Aorta (tissue), 5 donors: ENCODE measurements around the gene GJB4. TPM values are rescaled to one million over a fixed set of nuclear protein-coding genes. Genes with fewer than 3 reads are reported as not detected.

Experiments
- ATAC-seq: fragments of 200-7000 bp; cut with Tn5 transposase; one replicate; pipeline ENCODE4 v1.9.1; 2022; ENCODE audit warnings: moderate library complexity; ENCODE audit not compliant: low FRiP score
- DNase-seq, 2 donors: peaks; one replicate each; pipeline ENCODE4 v3.0.0-alpha.2; 2020
- H3K27ac ChIP-seq, 2 donors: one replicate each; pipeline ENCODE4 v1.5.1; 2013; ENCODE audit warnings: low read length in 2 of 2, mild to moderate bottlenecking in 2 of 2, moderate library complexity in 2 of 2, control low read depth in 1 of 2, inconsistent platforms in 1 of 2, low read depth in 1 of 2
- H3K27me3 ChIP-seq, 2 donors: one replicate each; pipeline ENCODE4 v1.6.1; 2013; ENCODE audit warnings: control low read depth in 1 of 2, low read length in 1 of 2, mild to moderate bottlenecking in 1 of 2, moderate library complexity in 1 of 2; ENCODE audit not compliant: insufficient read depth in 2 of 2, control insufficient read depth in 1 of 2
- H3K36me3 ChIP-seq, 2 donors: one replicate each; pipeline ENCODE4 v1.6.1; 2013; ENCODE audit warnings: control low read depth in 1 of 2, low read length in 1 of 2, mild to moderate bottlenecking in 1 of 2; ENCODE audit not compliant: insufficient read depth in 2 of 2, control insufficient read depth in 1 of 2
- H3K4me1 ChIP-seq, 2 donors: one replicate each; pipeline ENCODE4 v1.6.1; 2013; ENCODE audit warnings: low read length in 2 of 2, control low read depth in 1 of 2, mild to moderate bottlenecking in 1 of 2, moderate library complexity in 1 of 2; ENCODE audit not compliant: insufficient read depth in 2 of 2, control insufficient read depth in 1 of 2
- H3K4me3 ChIP-seq, 2 donors: one replicate each; pipeline ENCODE4 v1.5.1; 2013; ENCODE audit warnings: low read length in 2 of 2, control low read depth in 1 of 2, mild to moderate bottlenecking in 1 of 2
- H3K9me3 ChIP-seq: one replicate; pipeline ENCODE4 v1.6.1; 2013; ENCODE audit warnings: mild to moderate bottlenecking, low read length; ENCODE audit not compliant: control insufficient read depth
- whole genome bisulfite sequencing, 2 donors: extraction: QIAGEN DNeasy Blood & Tissue Kit; methylation state at CpG; one replicate each; pipeline ENCODE4 v1.1.7; 2013; 5-methylcytosine and 5-hydroxymethylcytosine counted together
- intact Hi-C, 2 donors: fragments of 100-400 bp; cut with DNase I; formaldehyde crosslinking; loops; one replicate each; pipeline versions ENCODE4 v1.14.2 to v1.15.0; 2022
- polyA plus RNA-seq, 2 donors: library from polyadenylated mRNA; stranded (reverse); fragments of 200-250 nt; gene quantifications; one replicate each; pipeline ENCODE4 v1.2.3, GENCODE V29; 2013
- total RNA-seq, 2 donors: library from RNA; stranded (reverse); fragmentation: NEBNext Ultra II Directional; extraction: Animal tissue kit (Norgen Biotek cat#: 25700); gene quantifications; one replicate each; pipeline ENCODE4 v1.2.1, GENCODE V29; 2021
- donor health status: healthy with polysubstance abuse.
- donor health status: Bipolar disorder and iron deficiency.
- donor health status: DM: no; HTN: no; CAD: no.
- donor health status: DM: no; HTN: no; CAD: no.
- donor health status: DM: yes; HTN: yes; CAD: no.

Gene GJB4
- total and polyA plus RNA-seq, 4 donors: not detected

DNA sequence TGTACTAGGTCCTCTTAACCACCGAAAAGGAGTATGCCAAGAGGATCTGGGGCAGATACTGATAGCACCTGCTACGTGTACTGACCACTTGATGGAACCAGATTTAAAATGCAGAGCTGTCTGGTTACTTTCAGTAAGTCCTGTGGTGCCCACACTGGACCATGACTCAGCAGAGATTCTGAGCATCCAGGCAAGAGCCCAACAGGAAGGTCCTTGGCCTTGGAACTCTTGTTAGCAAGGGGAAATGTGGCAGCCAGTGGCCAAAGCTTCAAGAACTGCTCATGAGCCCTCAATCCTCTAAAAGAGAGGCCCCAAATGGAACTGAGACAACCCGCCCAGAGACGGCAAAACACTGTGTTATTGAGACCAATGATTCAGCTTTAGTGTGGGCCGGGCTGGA lies 8.9 kb upstream of the GJB4 start:
- DNase-seq: peak in 1 of 2 donors; percentile 31
- ATAC-seq: no peak
- 87 to 90% methylated on average over 5 of the region's 5 CpGs for WGBS, 2 donors

DNA sequence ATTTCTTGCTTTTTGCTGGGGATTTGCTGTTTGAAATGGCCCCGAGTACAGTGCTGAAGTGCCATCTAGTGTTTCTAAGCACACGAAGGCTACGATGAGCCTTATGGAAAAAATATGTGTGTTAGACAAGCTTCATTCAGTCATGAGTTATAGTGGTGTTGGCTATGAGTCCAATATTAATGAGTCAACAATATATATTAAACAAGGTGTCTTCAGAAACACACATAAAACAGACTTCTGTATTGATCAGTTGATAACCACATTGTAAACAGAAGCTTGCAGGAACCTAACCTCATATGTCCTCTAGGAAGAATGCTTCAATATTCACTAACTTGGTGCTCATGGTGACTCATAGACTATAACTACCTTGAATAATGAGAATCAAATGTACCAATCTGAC lies 6.4 kb upstream of the GJB4 start:
- Histone ChIP-seq H3K4me1 (no peaks in the 10 kb centered on the region), H3K4me3 (no peak overlapping the region), H3K36me3 (no peaks in the 10 kb centered on the region), H3K9me3 (no peaks in the 10 kb centered on the region), H3K27me3 (no peaks in the 10 kb centered on the region), H3K27ac (no peak overlapping the region)
- WGBS, 2 donors: 65 to 78% methylated on average over 3 of the region's 3 CpGs
- no peak for ATAC-seq
- no peak for DNase-seq
- intact Hi-C loops: no loop called here

More for the DNA sequence above, 8.9 kb upstream of the GJB4 start:
- H3K27me3 ChIP-seq: no peaks in the 10 kb centered on the region
- H3K36me3 ChIP-seq: no peaks in the 10 kb centered on the region
- intact Hi-C loops: no loop called here
- H3K9me3 ChIP-seq: no peaks in the 10 kb centered on the region
- no peak overlapping the region for H3K4me3 ChIP-seq
- H3K27ac ChIP-seq: no peak overlapping the region
- H3K4me1 ChIP-seq: no peaks in the 10 kb centered on the region

DNA sequence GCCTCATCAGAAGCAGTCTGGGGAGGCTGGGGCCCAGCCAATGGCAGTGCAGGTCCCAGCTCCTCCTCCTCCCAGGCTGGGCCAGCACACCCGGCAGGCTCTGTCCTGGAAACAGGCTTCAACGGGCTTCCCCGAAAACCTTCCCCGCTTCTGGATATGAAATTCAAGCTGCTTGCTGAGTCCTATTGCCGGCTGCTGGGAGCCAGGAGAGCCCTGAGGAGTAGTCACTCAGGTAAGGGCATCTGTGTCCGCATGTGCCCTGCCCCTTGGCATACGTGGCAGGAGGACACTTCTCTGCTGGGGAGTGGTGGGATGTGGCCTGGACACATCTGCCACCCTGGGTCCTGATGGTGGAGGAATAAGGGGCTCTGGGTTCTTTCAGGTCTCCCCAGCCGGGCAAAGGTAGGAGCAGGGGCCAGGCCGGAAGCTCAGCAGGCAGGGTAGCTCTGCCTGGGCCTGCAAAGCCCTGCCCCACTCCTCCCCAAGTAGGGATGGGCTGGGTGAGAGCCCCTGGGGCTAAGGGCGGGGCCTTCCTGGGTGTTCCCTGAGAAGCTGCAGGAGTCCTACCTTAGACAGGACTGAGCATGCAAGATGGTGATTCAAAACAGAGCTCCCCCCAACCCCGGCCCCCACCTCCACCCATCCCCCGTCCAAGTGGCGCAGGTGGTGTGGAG lies 4.4 kb upstream of the GJB4 start, which contains the start of gene GJB5:
Gene GJB5, plus strand, starts transcription at position 84 of the 674 bp plus-strand sequence. CDS start 2,284 bp downstream, outside the sequence.
- no peaks in the 10 kb centered on the region for H3K4me1 ChIP-seq
- no peak for ATAC-seq
- H3K36me3 ChIP-seq: no peaks in the 10 kb centered on the region
- peak in 1 of 2 donors; percentile 3 for DNase-seq
- no peaks in the 10 kb centered on the region for H3K27me3 ChIP-seq
- no peak within 1 kb of the TSS for H3K4me3 ChIP-seq
- intact Hi-C loops: no loop called here
- no peaks in the 10 kb centered on the region for H3K9me3 ChIP-seq
- H3K27ac ChIP-seq: no peak within 1 kb of the TSS
- 69 to 72% methylated on average over 13 of the region's 13 CpGs for WGBS, 2 donors

DNA sequence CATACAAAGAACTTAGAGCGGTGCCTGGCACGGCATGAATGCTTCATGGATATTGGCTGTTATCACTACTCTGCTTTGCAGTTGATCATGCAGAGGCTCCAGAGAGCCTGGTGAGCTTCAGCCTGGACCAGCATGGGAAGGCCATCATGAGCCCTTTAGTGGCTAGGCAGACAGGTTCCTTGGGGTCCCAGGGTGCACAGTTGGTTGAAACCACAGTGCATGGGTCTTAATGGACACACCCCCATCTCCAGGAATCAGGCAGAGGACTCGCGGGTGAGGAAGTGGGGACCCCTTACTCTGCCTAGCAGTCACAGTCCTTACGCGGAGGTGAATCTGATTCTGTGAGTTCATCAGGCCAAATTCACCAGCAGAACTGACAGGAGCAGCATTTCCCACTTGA lies 3.6 kb upstream of the GJB4 start:
- Histone ChIP-seq H3K4me3 (no peak overlapping the region), H3K9me3 (no peaks in the 10 kb centered on the region), H3K4me1 (no peaks in the 10 kb centered on the region), H3K27ac (no peak overlapping the region), H3K36me3 (no peaks in the 10 kb centered on the region), H3K27me3 (no peaks in the 10 kb centered on the region)
- WGBS, 2 donors: 89 to 94% methylated on average over 6 of the region's 6 CpGs
- DNase-seq (peak in 1 of 2 donors; percentile 46), ATAC-seq (no peak)
- intact Hi-C loops: no loop called here

DNA sequence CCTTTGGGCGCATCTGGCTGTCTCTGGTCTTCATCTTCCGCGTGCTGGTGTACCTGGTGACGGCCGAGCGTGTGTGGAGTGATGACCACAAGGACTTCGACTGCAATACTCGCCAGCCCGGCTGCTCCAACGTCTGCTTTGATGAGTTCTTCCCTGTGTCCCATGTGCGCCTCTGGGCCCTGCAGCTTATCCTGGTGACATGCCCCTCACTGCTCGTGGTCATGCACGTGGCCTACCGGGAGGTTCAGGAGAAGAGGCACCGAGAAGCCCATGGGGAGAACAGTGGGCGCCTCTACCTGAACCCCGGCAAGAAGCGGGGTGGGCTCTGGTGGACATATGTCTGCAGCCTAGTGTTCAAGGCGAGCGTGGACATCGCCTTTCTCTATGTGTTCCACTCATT lies 2.2 kb upstream of the GJB4 start:
- DNase-seq: no peak
- ATAC-seq: no peak
- WGBS, 2 donors: 92 to 94% methylated on average over 21 of the region's 21 CpGs

DNA sequence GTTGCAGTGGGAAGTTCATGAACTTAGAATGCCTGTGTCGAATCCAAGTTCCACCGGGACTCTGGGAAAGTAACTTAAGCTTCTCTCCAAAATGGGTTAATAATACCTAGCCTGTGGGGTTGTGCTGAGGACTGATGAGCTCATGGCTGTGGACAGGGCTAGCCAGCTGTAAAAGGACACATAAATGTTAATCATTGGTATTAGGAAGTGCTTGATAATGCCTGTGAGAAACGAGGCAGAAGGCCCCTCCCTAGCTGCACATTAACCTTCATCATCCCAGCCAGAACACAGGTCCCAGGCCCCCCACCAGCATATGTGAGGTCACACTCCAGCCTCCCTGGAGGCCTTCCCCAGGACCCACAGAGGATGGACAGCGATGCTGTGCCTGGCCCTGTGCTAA lies 789 bp upstream of the GJB4 start:
- Histone ChIP-seq H3K4me3 (no peak overlapping the region), H3K27me3 (no peaks in the 10 kb centered on the region), H3K4me1 (no peaks in the 10 kb centered on the region), H3K36me3 (no peaks in the 10 kb centered on the region), H3K27ac (no peak overlapping the region), H3K9me3 (no peaks in the 10 kb centered on the region)
- intact Hi-C loops: no loop called here
- no peak for ATAC-seq
- peak in 1 of 2 donors; percentile 33 for DNase-seq
- 70 to 72% methylated on average over 4 of the region's 4 CpGs for WGBS, 2 donors

More for the DNA sequence above, 2.2 kb upstream of the GJB4 start:
- Histone ChIP-seq H3K4me3 (no peak overlapping the region), H3K36me3 (no peaks in the 10 kb centered on the region), H3K27ac (no peak overlapping the region), H3K4me1 (no peaks in the 10 kb centered on the region), H3K27me3 (no peaks in the 10 kb centered on the region), H3K9me3 (no peaks in the 10 kb centered on the region)
- intact Hi-C loops: no loop called here

DNA sequence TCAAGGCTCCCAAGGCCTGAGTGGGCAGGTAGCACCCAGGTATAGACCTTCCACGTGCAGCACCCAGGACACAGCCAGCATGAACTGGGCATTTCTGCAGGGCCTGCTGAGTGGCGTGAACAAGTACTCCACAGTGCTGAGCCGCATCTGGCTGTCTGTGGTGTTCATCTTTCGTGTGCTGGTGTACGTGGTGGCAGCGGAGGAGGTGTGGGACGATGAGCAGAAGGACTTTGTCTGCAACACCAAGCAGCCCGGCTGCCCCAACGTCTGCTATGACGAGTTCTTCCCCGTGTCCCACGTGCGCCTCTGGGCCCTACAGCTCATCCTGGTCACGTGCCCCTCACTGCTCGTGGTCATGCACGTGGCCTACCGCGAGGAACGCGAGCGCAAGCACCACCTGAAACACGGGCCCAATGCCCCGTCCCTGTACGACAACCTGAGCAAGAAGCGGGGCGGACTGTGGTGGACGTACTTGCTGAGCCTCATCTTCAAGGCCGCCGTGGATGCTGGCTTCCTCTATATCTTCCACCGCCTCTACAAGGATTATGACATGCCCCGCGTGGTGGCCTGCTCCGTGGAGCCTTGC lies 1.7 kb downstream of the GJB4 start:
- no peaks in the 10 kb centered on the region for H3K27me3 ChIP-seq
- ATAC-seq (no peak), DNase-seq (peak in 1 of 2 donors; percentile 73)
- whole genome bisulfite sequencing, 2 donors: 93 to 95% methylated on average over 33 of the region's 33 CpGs
- H3K27ac ChIP-seq: no peak overlapping the region
- H3K4me3 ChIP-seq: no peak overlapping the region
- no peaks in the 10 kb centered on the region for H3K36me3 ChIP-seq
- intact Hi-C loops: no loop called here
- H3K9me3 ChIP-seq: no peaks in the 10 kb centered on the region
- no peaks in the 10 kb centered on the region for H3K4me1 ChIP-seq

DNA sequence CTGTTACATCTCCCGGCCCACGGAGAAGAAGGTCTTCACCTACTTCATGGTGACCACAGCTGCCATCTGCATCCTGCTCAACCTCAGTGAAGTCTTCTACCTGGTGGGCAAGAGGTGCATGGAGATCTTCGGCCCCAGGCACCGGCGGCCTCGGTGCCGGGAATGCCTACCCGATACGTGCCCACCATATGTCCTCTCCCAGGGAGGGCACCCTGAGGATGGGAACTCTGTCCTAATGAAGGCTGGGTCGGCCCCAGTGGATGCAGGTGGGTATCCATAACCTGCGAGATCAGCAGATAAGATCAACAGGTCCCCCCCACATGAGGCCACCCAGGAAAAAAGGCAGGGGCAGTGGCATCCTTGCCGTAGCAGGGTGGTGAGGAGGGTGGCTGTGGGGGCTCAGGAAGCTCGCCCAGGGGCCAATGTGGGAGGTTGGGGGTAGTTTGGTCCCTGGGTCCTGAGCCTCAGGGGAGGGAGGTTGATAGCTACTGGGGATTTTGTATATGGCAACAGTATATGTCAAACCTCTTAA lies 2.3 kb downstream of the GJB4 start:
- no peak overlapping the region for H3K27ac ChIP-seq
- intact Hi-C loops: no loop called here
- DNase-seq: peak in 1 of 2 donors; percentile 55
- WGBS, 2 donors: 89 to 92% methylated on average over 13 of the region's 13 CpGs
- ATAC-seq: no peak
- no peak overlapping the region for H3K4me3 ChIP-seq
- no peaks in the 10 kb centered on the region for H3K4me1 ChIP-seq
- H3K27me3 ChIP-seq: no peaks in the 10 kb centered on the region
- H3K36me3 ChIP-seq: no peaks in the 10 kb centered on the region
- H3K9me3 ChIP-seq: no peaks in the 10 kb centered on the region
